ENCODE data around the gene STARD7. TPM values are rescaled to one million over a fixed set of nuclear protein-coding genes. Genes with fewer than 3 reads are reported as not detected.
A peak's percentile ranks its signal among the peaks of the same experiment; 100 is the strongest.
"Not testable (repeated sequence)": the region's sequence is repeated elsewhere in the genome, so short reads cannot be mapped to it uniquely, and the experiment has no call there.

STARD7 gene
- total RNA-seq, 2 donors from 2014 or later, result 59.2 to 72.6 TPM

GRCh38 chr2:96144481-96145035 is 64.1 kb downstream of the STARD7 start:
- no peaks in the 10 kb centered on the region for H3K36me3 Mint-ChIP-seq (ENCODE audit: low read depth)
- peak overlapping the region; percentile 93 for H3K4me3 Mint-ChIP-seq

GRCh38 chr2:96143848-96144480 is 64.7 kb downstream of the STARD7 start:
- Mint-ChIP-seq H3K27ac (peak overlapping the region; percentile 100), H3K27me3 (no peaks in the 10 kb centered on the region), H3K36me3 (ENCODE audit: low read depth) (no peaks in the 10 kb centered on the region), H3K4me3 (peak overlapping the region; percentile 93), H3K4me1 (peaks cover 48% of the 10 kb centered on the region)
- peaks cover 4% of the 10 kb centered on the region for H3K9me3 ChIP-seq (ENCODE audit: control insufficient read depth, low read length, poor library complexity, severe bottlenecking)
- peak; percentile 17 to 22 (median 18) for DNase-seq
- no peak for ATAC-seq

More at GRCh38 chr2:96144481-96145035, 64.1 kb downstream of the STARD7 start:
- peak overlapping the region; percentile 100 for H3K27ac Mint-ChIP-seq
- peaks cover 4% of the 10 kb centered on the region for H3K9me3 ChIP-seq (ENCODE audit: control insufficient read depth, low read length, poor library complexity, severe bottlenecking)
- ATAC-seq (no peak), DNase-seq (peak in 2 of 3 donors; percentile 24 to 42)
- H3K27me3 Mint-ChIP-seq, result no peaks in the 10 kb centered on the region
- peaks cover 48% of the 10 kb centered on the region for H3K4me1 Mint-ChIP-seq

GRCh38 chr2:96143231-96143847 is 65.3 kb downstream of the STARD7 start:
- H3K9me3 ChIP-seq (ENCODE audit: control insufficient read depth, low read length, poor library complexity, severe bottlenecking), result peaks cover 4% of the 10 kb centered on the region
- DNase-seq (peak in 2 of 3 donors; percentile 10 to 17), ATAC-seq (no peak)
- peaks cover 50% of the 10 kb centered on the region for H3K4me1 Mint-ChIP-seq
- H3K36me3 Mint-ChIP-seq (ENCODE audit: low read depth), result no peaks in the 10 kb centered on the region
- H3K27me3 Mint-ChIP-seq, result no peaks in the 10 kb centered on the region
- H3K27ac Mint-ChIP-seq, result peak overlapping the region; percentile 100
- H3K4me3 Mint-ChIP-seq, result peak overlapping the region; percentile 93

GRCh38 chr2:96142217-96143113 is 66.2 kb downstream of the STARD7 start:
- Mint-ChIP-seq H3K4me3 (peak overlapping the region; percentile 61), H3K27ac (peak overlapping the region; percentile 100), H3K27me3 (no peaks in the 10 kb centered on the region), H3K36me3 (ENCODE audit: low read depth) (no peaks in the 10 kb centered on the region), H3K4me1 (peaks cover 44% of the 10 kb centered on the region)
- peak; percentile 47 to 56 (median 53) for DNase-seq
- ATAC-seq, result no peak
- H3K9me3 ChIP-seq (ENCODE audit: control insufficient read depth, low read length, poor library complexity, severe bottlenecking), result peaks cover 4% of the 10 kb centered on the region

- H3K4me3 Mint-ChIP-seq; H3K9me3 ChIP-seq (ENCODE audit: control insufficient read depth, low read length, poor library complexity, severe bottlenecking); H3K36me3 Mint-ChIP-seq (ENCODE audit: low read depth); DNase-seq; ATAC-seq; H3K27me3 Mint-ChIP-seq: not testable (repeated sequence)
- Mint-ChIP-seq H3K4me1 (peaks cover 37% of the 10 kb centered on the region), H3K27ac (peak overlapping the region; percentile 100)
Observed at GRCh38 chr2:96141624-96141967, 67.0 kb downstream of the STARD7 start.

- no peak for ATAC-seq
- H3K27me3 Mint-ChIP-seq, result no peaks in the 10 kb centered on the region
- peaks cover 32% of the 10 kb centered on the region for H3K4me1 Mint-ChIP-seq
- DNase-seq, result no peak
- H3K9me3 ChIP-seq (ENCODE audit: control insufficient read depth, low read length, poor library complexity, severe bottlenecking), result peaks cover 4% of the 10 kb centered on the region
- no peak overlapping the region for H3K4me3 Mint-ChIP-seq
- H3K36me3 Mint-ChIP-seq (ENCODE audit: low read depth), result no peaks in the 10 kb centered on the region
- peak overlapping the region; percentile 100 for H3K27ac Mint-ChIP-seq
Observed at GRCh38 chr2:96140941-96141623, 67.5 kb downstream of the STARD7 start.

GRCh38 chr2:96139181-96139758 is 69.4 kb downstream of the STARD7 start:
- no peak for DNase-seq
- no peak overlapping the region for H3K4me3 Mint-ChIP-seq
- H3K36me3 Mint-ChIP-seq (ENCODE audit: low read depth), result no peaks in the 10 kb centered on the region
- no peak for ATAC-seq
- H3K27me3 Mint-ChIP-seq, result no peaks in the 10 kb centered on the region
- H3K9me3 ChIP-seq (ENCODE audit: control insufficient read depth, low read length, poor library complexity, severe bottlenecking), result peaks cover 4% of the 10 kb centered on the region
- peaks cover 23% of the 10 kb centered on the region for H3K4me1 Mint-ChIP-seq
- peak overlapping the region; percentile 80 for H3K27ac Mint-ChIP-seq

- Mint-ChIP-seq H3K4me1 (peaks cover 16% of the 10 kb centered on the region), H3K27ac (peak within 1 kb of the TSS; percentile 67), H3K36me3 (ENCODE audit: low read depth) (no peaks in the 10 kb centered on the region), H3K4me3 (no peak within 1 kb of the TSS), H3K27me3 (no peaks in the 10 kb centered on the region)
- peak; percentile 36 to 56 (median 43) for DNase-seq
- peaks cover 4% of the 10 kb centered on the region for H3K9me3 ChIP-seq (ENCODE audit: control insufficient read depth, low read length, poor library complexity, severe bottlenecking)
- peak; percentile 63 for ATAC-seq
Observed at GRCh38 chr2:96138179-96139145, 70.2 kb downstream of the STARD7 start, which contains the start of gene ASTL. TSS of gene ASTL (minus strand) at chr2:96138502. CDS start at chr2:96138436, 66 bp downstream.

- no peaks in the 10 kb centered on the region for H3K36me3 Mint-ChIP-seq (ENCODE audit: low read depth)
Observed at GRCh38 chr2:96137321-96138178, 71.1 kb downstream of the STARD7 start.

GRCh38 chr2:96136129-96136720 is 72.4 kb downstream of the STARD7 start:
- DNase-seq, result no peak
- no peak overlapping the region for H3K27ac Mint-ChIP-seq

More at GRCh38 chr2:96137321-96138178, 71.1 kb downstream of the STARD7 start:
- ATAC-seq (no peak), DNase-seq (peak in 1 of 3 donors; percentile 10)
- no peak overlapping the region for H3K27ac Mint-ChIP-seq
- no peaks in the 10 kb centered on the region for H3K9me3 ChIP-seq (ENCODE audit: control insufficient read depth, low read length, poor library complexity, severe bottlenecking)
- H3K27me3 Mint-ChIP-seq, result no peaks in the 10 kb centered on the region
- peaks cover 12% of the 10 kb centered on the region for H3K4me1 Mint-ChIP-seq
- no peak overlapping the region for H3K4me3 Mint-ChIP-seq

More at GRCh38 chr2:96136129-96136720, 72.4 kb downstream of the STARD7 start:
- ATAC-seq, result no peak
- no peaks in the 10 kb centered on the region for H3K27me3 Mint-ChIP-seq
- peaks cover 6% of the 10 kb centered on the region for H3K4me1 Mint-ChIP-seq
- H3K4me3 Mint-ChIP-seq, result no peak overlapping the region
- no peaks in the 10 kb centered on the region for H3K36me3 Mint-ChIP-seq (ENCODE audit: low read depth)
- no peaks in the 10 kb centered on the region for H3K9me3 ChIP-seq (ENCODE audit: control insufficient read depth, low read length, poor library complexity, severe bottlenecking)
